Vagina (tissue), 2 donors: ENCODE measurements around the gene TOX2.

Experiments used
- POLR2A ChIP-seq, 2 donors: fragments of 450-650 bp; IDR thresholded peaks; one replicate each; pipeline ENCODE4 v1.6.1; 2017; ENCODE audit warnings: antibody characterized with exemption in 2 of 2, mild to moderate bottlenecking in 2 of 2, moderate library complexity in 2 of 2
- POLR2AphosphoS5 ChIP-seq, 2 donors: sonication (generic); formaldehyde crosslinking; IDR thresholded peaks; one replicate each; pipeline ENCODE4 v1.9.0; 2017; ENCODE audit warnings: antibody characterized with exemption in 2 of 2, mild to moderate bottlenecking in 2 of 2, low read depth in 1 of 2; ENCODE audit not compliant: insufficient read depth in 1 of 2
- TF ChIP-seq, protein P1 (sequence below), 3 experiments: fragments of 450-650 bp in 2 of 3; fragments of 200-600 bp in 1 of 3; sonication (generic) in 1 of 3; IDR thresholded peaks; one replicate each; pipeline ENCODE4 v1.5.1; 2017 to 2019; ENCODE audit warnings: antibody characterized with exemption in 3 of 3, mild to moderate bottlenecking in 2 of 3, moderate library complexity in 2 of 3

DNA sequence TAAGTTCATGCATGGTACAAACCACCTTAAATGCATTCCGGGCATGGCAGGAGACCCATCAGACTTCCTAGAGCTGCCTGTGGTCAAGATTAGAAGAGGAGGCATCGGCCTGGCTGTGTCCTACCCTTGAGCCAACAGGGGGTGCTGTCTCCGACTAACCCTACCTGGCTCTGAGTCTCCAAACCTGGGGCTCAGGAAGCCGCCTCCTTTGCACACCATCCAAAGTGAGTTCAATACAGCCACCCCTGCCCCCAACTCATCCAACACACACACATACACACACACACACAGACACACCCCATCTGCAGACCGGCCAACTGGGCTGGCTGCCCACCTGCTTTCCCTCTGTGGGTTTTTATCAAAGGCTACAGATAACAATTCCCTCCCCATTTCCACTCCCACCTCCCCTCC is 195.3 kb downstream of the TOX2 start:
- TF ChIP-seq, protein P1, sequence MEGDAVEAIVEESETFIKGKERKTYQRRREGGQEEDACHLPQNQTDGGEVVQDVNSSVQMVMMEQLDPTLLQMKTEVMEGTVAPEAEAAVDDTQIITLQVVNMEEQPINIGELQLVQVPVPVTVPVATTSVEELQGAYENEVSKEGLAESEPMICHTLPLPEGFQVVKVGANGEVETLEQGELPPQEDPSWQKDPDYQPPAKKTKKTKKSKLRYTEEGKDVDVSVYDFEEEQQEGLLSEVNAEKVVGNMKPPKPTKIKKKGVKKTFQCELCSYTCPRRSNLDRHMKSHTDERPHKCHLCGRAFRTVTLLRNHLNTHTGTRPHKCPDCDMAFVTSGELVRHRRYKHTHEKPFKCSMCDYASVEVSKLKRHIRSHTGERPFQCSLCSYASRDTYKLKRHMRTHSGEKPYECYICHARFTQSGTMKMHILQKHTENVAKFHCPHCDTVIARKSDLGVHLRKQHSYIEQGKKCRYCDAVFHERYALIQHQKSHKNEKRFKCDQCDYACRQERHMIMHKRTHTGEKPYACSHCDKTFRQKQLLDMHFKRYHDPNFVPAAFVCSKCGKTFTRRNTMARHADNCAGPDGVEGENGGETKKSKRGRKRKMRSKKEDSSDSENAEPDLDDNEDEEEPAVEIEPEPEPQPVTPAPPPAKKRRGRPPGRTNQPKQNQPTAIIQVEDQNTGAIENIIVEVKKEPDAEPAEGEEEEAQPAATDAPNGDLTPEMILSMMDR (IDR thresholded peaks at IDR 0.05) = no peak
- TF ChIP-seq POLR2A (IDR thresholded peaks at IDR 0.05) (no peak), POLR2AphosphoS5 (IDR thresholded peaks at IDR 0.05; ENCODE audit: insufficient read depth in 1 of 2, low read depth in 1 of 2) (no peak)
